ENCODE data around the gene ERMAP. TPM values are rescaled to one million over a fixed set of nuclear protein-coding genes. Genes with fewer than 3 reads are reported as not detected.
"Not testable (repeated sequence)": the region's sequence is repeated elsewhere in the genome, so short reads cannot be mapped to it uniquely, and the experiment has no call there.

Gene ERMAP
- total RNA-seq, 1 donor from 2014 or later: 22.8 TPM

DNA sequence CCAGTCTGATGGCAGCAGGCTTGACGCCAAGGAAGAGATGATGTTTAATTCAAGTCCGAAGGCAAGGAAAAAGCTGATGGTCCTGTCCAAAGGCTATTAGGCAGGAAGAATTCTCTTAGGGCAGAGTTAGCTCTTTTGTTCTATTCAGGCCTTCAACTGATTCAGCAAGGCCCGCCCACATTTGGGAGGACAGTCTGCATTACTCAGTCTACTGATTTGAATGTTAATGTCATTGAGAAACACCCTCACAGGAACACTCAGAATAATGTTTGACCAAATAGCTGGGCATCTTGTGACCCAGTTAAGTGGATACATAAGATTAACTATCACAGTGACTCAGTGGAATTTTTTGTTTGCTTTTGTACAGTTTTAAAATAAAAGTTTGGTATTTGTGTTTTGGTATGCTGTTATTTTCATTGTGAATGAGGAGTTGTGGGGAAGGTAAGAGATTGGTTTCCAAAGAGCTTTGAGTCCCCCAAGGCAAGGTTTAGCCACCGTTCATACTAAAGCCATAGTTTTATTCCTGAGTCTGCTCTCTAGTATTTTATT, 27.7 kb downstream of the ERMAP start:
- DNase-seq (ENCODE audit: low spot score): no peak

DNA sequence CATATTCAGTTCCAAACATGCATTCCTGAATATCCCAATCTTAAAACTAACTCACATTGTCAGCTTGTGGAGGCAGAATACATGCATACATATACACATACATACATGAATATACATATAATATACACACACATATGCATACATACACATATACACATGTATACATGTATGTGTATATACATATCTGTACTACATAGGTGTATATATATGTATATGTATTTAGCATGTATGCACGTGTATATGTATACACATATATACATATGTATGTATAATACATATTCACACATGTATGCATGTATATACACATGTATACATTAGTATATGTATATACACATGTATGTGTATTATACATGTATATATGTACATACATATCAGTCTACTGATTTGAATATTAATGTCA, 28.3 kb downstream of the ERMAP start:
- no peak for DNase-seq (ENCODE audit: low spot score)

DNA sequence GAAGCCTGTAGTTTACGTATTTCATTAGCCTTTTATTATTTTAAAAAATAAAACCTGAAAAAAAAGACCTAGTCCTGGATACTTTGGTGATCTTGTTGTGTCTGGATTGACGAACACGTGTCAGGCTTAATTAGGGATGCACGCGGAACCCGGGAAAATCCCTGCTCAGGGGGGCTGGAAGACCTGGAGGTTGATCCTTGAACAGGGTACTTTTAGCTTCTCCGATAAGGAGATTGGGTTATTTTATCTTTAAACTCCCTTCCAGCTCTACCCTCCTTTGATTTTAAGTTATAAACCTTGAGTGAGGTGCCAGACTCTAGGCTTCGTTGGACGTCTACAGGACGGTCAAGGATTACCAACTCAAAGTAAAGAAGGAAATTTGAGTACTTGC, 28.9 kb downstream of the ERMAP start:
- no peak for DNase-seq (ENCODE audit: low spot score)

DNA sequence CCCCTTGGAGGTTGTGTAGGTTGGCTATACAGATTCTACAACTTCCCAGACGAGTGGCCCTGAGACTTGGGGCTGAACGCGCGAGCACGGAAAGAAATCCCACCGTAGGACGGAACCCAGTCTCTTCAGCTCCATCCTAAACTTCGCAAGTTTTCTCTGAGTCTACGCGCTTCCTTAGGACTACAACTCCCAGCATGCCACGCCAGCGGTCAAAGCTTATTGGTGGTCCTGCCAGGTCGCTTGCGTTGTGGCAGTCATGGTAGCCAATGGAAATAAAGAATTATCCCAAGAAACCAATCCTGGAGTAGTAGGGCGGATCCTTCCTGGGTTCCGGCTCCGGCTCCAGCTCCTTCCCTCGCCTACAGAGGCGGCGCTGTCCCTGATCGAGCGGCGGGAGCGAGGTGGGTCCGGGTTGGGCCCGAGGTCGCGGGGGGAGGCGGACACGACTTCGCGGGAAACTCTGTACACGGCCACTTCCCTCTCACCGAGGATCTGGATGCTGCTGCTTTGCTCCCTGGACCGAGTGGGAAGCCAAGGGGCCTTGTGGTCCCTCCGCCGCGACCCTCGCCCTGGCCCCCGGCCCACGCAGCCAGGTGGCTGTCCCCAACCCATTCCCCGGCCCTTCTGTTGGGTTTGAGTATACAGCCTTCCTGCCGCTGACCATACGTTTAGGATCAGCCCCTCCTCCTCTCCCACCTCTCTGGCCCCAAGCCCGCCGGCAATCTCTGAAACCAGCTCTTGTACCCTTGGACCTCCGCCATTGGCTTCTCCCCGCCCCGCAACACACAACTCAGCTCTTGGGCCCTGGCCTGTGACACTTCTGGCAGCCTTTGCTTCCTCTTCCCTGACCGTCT, 29.6 kb downstream of the ERMAP start, which contains the start of gene ZNF691:
Gene ZNF691 (plus strand): TSS at position 357 of the 854 bp plus-strand sequence. CDS start 3,046 bp downstream, outside the sequence.
- DNase-seq (ENCODE audit: low spot score): peak; percentile 95

DNA sequence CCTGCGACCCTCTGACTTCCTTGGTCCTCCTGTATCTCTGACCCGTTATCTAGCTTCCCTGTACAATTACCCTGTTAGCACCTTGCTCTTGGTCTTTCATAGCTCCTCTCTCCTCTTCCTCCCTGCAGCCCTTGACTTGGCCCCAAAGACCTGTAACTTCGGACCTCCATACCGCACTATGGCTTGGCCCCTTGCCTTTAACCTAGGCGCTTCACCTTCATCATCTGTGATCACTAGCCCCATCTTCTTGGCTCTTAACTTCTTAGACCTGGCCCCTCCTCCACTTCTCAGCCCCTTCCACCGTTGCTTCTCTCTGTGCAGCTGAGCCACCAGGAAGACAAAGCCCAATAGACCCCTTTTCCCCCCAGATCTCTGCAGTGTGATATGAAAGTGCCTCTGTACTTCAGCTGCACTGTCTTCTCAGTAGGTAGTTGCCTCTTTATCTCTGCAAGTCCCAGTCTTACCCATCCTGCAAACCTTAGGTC, 30.2 kb downstream of the ERMAP start:
- DNase-seq (ENCODE audit: low spot score): no peak

DNA sequence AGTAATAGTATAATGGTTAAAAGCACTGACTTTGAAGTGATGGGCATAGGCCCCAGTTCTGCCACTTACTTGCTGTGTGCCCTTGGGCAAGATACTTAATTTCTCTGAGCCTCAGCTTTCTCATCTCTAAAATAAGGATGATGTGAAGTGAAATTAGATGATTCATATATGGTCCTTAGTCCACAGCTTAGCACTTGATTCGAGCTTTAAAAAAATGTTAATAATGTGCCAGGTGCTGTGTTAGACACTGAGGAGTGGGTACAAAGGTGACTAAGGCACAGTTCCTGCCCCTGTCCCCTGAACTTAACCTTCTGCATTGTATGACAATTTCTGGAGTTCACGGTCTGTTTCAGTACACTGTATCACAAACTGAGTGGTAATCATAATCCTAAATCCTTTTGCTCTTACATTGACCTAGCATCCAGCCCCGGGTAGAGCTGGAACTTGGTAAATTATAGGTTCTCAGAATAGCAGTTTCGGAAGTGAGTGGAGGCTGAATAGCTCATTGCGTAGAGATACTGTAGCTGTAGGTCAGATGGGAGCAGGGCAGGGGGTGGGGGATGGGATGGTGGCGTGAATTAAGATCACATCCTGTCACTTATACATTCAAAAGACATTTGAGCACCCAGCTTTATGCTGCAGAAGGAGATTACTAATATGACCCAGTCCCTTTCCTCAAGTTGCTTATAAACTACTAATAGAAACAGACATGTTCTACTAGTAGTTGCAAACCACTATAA, 31.0 kb downstream of the ERMAP start:
- DNase-seq (ENCODE audit: low spot score): no peak

DNA sequence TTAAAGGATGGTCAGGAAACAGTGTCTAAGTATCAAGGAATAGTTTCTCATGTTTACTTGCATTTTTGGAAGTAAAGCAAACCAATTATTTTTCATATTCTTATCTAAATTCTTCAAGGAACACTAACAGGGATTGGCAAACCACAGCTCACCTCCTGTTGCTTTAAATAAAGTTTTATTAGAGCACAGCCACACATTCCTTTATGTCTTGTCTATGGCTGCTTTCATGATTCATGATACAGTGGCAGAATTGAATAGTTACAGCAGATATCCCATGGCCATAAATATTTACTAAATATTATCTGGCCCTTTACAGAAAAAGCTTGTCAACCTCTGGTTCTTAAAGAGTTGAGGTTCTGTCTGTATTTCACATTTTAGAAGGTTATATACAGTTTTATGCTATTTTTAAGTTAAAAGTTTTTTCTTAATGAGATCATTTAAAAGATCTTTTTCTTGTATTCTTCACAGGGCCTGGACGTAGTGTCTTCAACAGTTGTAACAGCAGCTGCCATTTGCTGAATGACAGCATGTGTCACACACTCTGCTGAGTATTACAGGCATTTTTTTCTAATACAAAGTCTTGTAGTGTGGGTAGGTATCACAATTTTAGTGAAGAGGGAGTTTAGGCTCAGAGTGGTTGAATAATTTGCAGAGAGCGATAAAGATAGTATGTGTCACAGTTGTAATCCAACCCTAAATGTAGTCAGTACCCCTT, 32.1 kb downstream of the ERMAP start:
- no peak for DNase-seq (ENCODE audit: low spot score)

DNA sequence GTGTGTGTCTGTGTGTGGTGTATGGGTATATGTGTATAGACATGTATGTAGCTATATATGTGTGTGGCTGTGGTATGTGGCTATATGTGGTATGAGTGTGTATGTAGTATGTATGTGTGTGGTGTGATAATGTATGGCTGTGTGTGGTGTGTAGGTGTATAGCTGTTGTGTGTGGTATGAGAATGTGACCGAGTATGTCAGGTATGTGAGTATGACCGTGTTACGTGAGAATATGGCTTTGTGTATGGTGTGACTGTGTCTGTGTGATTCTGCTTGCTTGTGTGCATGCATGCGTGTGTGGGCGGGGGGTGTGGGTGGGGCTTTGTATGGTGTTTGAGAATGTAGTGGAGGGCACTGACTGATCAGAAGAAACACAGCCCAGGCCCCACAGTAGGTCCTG, 33.0 kb downstream of the ERMAP start:
- DNase-seq (ENCODE audit: low spot score): no peak

DNA sequence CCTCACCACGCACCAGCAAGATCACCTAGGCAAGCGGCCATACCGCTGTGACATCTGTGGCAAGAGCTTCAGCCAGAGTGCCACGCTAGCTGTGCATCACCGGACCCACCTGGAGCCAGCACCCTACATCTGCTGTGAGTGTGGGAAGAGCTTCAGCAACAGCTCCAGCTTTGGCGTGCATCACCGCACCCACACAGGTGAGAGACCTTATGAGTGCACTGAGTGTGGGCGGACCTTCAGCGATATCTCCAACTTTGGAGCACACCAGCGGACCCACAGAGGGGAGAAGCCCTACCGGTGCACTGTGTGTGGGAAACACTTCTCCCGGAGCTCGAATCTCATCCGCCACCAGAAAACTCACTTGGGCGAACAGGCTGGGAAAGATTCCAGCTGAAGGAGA, 34.5 kb downstream of the ERMAP start:
- DNase-seq (ENCODE audit: low spot score): no peak

DNA sequence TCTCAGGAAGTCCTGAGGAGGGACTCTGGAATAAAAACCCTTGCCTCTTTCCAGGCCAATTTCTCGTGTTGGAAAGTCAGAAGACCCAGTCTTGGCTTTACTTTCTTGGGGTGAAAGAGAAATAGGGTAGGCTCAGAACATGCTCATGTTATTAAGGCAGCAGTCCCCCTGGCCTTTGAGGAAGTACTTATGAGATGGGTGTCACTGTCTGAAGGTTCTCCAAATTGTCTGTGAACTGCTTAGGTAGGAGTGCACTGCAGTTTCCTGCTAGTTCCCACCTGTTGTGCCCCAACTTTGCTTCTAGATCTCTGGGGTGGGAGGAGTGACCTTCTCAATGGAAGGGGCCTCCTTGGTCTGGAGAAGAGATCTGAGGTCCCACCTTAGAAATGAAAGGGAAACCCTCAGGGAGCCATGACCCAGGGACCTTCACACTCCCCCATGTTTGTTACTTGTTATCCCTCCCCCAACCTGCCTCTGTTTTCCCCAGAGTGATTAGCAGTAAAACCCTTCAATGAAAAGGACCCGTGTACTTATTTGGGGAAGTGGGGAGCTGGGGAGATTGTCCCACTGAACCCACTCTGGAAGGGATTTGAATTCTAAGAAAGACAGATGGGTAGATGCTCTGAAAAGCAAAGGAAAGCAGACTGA, 35.2 kb downstream of the ERMAP start:
- DNase-seq (ENCODE audit: low spot score): no peak

DNA sequence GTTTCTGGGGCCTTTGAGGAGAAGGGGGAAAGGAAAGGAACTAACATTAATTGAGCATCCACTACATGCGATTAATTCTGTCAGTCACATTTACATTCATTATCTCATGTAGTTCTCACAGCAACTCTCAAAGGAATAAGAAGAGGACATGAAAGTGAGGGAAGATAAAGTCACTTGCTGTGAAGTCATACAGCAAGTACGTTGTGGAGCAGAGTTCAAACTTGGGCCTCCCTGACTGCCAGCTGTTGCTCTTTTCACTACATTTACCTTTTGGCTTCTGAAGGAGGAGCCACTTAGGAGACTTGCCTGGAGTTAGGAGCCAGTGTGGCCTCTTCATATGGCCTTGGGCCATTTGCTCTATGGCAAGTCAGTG, 35.7 kb downstream of the ERMAP start:
- no peak for DNase-seq (ENCODE audit: low spot score)

DNA sequence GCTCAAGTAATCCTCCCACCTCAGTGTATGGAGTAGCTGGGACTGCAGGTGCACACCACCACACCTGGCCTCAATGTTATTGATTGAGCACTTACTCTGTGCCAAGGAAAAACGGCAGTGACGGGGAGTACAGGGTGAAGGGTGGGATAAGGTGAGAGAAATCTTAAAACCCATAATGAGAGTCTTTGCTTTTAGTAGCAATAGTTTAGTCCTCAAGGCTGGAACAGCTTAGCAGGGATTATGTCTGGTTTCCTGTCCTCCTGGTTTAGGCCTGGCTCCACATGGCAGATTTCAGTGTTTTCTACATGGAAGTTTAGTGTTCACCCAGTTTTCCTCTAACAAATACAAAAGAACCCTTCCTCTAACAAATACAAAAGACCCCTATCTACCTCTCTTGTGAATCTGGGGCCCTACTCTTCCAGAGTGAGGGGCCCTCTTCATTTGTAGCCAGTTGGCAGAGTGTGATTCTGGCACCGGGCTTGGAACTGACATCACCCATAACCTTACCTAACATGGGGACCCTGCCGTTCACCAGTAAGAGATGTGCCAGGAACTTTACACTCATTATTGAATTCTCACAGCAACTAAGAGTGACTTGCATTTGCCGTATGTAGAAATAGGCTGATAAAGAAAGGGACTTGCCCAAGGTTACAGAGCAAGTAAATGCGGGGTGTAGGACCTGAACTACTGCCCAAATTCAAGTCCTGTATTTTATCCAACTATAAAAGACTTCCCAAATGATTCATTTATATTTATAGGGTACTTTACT, 36.4 kb downstream of the ERMAP start:
- no peak for DNase-seq (ENCODE audit: low spot score)

DNA sequence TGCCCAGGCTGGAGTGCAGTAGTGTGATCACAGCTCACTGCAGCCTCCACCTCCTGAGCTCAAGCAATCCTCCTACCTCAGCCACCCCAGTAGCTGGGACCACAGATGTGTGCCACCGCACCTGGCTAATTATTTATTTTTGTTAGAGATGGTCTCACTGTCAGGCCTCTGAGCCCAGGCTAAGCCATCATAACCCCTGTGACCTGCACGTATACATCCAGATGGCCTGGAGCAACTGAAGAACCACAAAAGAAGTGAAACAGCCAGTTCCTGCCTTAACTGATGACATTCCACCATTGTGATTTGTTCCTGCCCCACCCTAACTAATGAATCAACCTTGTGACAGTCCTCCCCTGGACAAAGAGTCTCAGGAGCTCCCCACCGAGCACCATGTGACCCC, 39.6 kb downstream of the ERMAP start:
- not testable (repeated sequence) for DNase-seq (ENCODE audit: low spot score)

DNA sequence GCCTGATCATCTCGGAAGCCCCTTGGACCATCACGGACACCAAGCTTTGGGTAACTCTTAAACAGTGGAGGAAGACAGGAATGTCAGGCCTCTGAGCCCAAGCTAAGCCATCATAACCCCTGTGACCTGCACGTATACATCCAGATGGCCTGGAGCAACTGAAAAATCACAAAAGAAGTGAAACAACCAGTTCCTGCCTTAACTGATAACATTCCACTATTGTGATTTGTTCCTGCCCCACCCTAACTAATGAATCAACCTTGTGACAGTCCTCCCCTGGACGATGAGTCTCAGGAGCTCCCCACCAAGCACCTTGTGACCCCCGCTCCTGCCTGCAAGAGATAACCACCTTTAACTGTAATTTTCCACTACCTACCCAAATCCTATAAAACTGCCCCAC, 42.4 kb downstream of the ERMAP start:
- DNase-seq (ENCODE audit: low spot score): not testable (repeated sequence)

DNA sequence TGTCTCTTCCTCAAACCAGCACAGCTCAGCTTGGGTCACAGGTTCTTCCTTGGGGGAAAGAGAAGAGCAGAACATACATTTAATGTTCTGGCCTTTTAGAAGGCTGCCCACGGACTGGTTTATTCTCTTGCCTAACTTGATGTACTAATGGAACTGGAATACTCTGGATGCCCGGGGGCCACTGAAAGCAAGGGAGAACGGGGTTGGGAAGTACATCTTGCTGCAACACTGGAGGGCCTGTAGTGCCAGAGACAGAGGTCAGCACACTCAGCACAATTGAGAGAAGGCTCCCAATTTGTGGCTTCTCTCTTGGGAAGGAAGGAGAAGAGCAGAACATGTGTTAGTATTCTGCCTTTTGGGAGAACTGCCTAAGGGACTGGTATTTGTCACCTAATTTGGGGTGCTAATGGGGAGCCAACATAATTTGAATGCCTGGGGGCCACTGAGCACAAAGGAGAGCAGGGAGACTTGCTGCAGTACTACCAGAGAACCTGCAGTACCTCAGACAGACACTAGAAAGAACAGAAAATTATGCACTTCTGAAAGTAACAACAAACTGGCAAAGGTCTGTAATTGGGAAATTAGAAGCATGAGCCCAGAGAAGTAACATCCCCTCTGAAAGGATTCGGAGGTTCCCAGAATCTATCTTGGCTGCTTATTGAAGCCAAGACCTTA, 43.6 kb downstream of the ERMAP start:
- no peak for DNase-seq (ENCODE audit: low spot score)

DNA sequence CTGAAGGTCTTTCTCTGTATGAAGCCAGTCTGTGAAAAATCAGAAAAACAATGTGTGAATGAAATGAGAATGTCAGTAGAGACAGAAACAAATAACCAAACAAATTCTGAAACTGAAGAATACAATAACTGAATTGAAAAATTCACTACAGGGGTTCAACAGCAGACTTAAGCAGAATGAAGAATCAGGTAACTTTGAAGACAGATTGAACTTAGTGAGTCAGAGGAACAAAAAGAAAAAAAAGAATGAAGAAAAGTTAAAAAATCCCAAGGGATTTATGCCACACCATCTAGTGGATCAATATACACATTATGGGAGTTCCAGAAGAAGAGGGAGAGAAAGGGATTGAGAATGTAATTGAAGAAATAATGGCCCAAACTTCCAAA, 44.1 kb downstream of the ERMAP start:
- no peak for DNase-seq (ENCODE audit: low spot score)

DNA sequence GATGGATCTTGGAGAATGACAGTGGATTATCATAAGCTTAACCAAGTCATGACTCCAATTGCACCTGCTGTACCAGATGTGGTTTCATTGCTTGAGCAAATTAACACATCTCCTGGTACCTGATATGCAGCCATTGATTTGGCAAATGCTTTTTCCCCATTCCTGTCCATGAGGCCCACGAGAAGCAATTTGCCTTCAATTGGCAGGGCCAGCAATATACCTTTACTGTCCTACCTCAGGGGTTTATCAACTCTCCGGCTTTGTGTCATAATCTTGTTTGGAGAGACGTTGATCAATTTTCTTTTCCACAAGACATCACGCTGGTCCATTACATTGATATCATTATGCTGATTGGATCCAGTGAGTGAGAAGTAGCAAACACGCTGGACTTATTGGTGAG, 49.6 kb downstream of the ERMAP start:
- no peak for DNase-seq (ENCODE audit: low spot score)

DNA sequence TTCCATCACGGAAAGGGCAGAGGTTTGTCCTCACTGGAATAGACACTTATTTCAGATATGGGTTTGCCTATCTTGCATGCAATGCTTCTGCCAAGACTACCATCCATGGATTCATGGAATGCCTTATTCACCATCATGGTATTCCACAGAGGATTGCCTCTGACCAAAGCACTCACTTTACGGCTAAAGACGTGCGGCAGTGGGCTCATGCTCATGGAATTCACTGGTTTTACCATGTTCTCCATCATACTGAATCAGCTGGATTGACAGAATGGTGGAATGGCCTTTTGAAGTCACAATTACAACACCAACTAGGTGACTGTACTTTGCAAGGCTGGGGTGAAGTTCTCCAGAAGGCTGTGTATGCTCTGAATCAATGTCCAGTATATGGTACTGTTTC, 51.5 kb downstream of the ERMAP start:
- DNase-seq (ENCODE audit: low spot score): not testable (repeated sequence)

DNA sequence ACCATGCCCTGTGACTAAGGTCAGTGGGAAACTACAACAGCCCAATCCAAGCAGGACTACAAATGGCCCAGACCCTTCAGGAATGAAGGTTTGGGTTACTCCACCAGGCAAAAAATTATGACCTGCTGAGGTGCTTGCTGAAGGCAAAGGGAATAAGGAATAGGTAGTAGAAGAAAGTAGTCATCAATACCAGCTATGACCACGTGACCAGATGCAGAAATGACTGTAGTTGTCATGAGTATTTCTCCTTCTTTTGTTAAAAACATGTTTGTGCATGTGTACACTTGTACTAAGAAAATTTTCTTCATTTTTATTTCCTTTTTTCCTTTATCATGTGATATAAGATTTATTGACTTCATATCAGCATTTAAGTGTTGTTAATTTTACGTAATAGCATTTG, 52.3 kb downstream of the ERMAP start:
- DNase-seq (ENCODE audit: low spot score): not testable (repeated sequence)

DNA sequence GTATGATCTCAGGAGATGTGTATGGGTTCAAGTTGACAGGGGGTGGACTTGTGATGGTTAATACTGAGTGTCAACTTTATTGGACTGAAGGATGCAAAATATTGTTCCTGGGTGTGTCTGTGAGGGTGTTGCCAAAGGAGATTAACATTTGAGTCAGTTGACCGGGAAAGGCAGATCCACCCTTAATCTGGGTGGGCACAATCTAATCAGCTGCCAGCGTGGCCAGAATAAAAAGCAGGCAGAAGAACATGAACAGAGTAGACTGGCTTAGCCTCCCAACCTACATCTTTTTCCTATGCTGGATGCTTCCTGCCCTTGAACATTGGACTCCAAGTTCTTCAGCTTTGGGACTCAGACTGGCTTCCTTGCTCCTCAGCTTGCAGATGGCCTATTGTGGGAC, 52.8 kb downstream of the ERMAP start:
- not testable (repeated sequence) for DNase-seq (ENCODE audit: low spot score)

All from ureter (tissue), 1 donor.